ENCODE results near the gene HIP1. TPM values are rescaled to one million over a fixed set of nuclear protein-coding genes. Genes with fewer than 3 reads are reported as not detected.

HIP1 gene
- total and polyA plus RNA-seq, 2 of the 4 experiments (the other 2 are of a cell fraction) = 6.8 to 10.0 TPM

Small RNA genes within 50 kb of the gene (microRNA-seq; reads per million reads assigned to microRNA genes)
- gene AC211429.1 (ENCODE audit: insufficient read depth, insufficient read length) = not detected
- gene RF00019 (ENCODE audit: insufficient read depth, insufficient read length) = not detected

Small RNA genes within 50 kb of the gene (small RNA-seq; reads per million reads assigned to genes)
- gene AC211429.1 (0 reads per million in 5 experiments), gene RF00019 (0 reads per million in 5 experiments)

Other genes with a start within 250 kb of the HIP1 start
- not detected in 2 replicates for gene SPDYE5, start 246.6 kb downstream of the HIP1 start, total RNA-seq (2012; rRNA removed)
- gene SPDYE5, start 246.6 kb downstream of the HIP1 start, polyA plus RNA-seq (2012; rRNA removed) = not detected in 2 replicates
- gene CCL26, start 33.3 kb upstream of the HIP1 start, total RNA-seq (2012; rRNA removed) = not detected in 2 replicates
- gene CCL26, start 33.3 kb upstream of the HIP1 start, polyA plus RNA-seq (2012; rRNA removed) = not detected in 2 replicates
- not detected in 2 replicates for gene CCL24, start 74.9 kb upstream of the HIP1 start, total RNA-seq (2012; rRNA removed)
- not detected in 2 replicates for gene CCL24, start 74.9 kb upstream of the HIP1 start, polyA plus RNA-seq (2012; rRNA removed)
- gene RHBDD2, start 140.1 kb upstream of the HIP1 start, total RNA-seq (2012; rRNA removed) = 9.7 and 10.8 TPM in 2 replicates
- gene RHBDD2, start 140.1 kb upstream of the HIP1 start, polyA plus RNA-seq (2012; rRNA removed) = 42.4 and 47.5 TPM in 2 replicates
- gene POR, start 176.2 kb upstream of the HIP1 start, total RNA-seq (2012; rRNA removed) = 25.3 and 25.5 TPM in 2 replicates
- 42.2 and 60.4 TPM in 2 replicates for gene POR, start 176.2 kb upstream of the HIP1 start, polyA plus RNA-seq (2012; rRNA removed)